H9 (cell line): ENCODE data around the gene SLC22A5. TPM values are rescaled to one million over a fixed set of nuclear protein-coding genes. Genes with fewer than 3 reads are reported as not detected.
"Not testable (repeated sequence)": the region's sequence is repeated elsewhere in the genome, so short reads cannot be mapped to it uniquely, and the experiment has no call there.

Experiments used
- DNase-seq: peaks from one replicate; pipeline ENCODE4 v3.0.0-alpha.2; 2017
- H2AFZ ChIP-seq: one replicate; pipeline ENCODE4 v1.6.1; 2013; ENCODE audit warnings: mild to moderate bottlenecking, low read length, control low read depth, moderate library complexity
- H2AK5ac ChIP-seq: 2 replicates; pipeline ENCODE4 v1.6.1; 2013; ENCODE audit warnings: low read length, control low read depth, mixed read lengths; ENCODE audit not compliant: insufficient read length
- H2BK120ac ChIP-seq: one replicate; pipeline ENCODE4 v1.6.1; 2013; ENCODE audit warnings: low read depth, mild to moderate bottlenecking, low read length, control low read depth, inconsistent platforms; ENCODE audit not compliant: poor library complexity, severe bottlenecking
- H2BK12ac ChIP-seq: 2 replicates; pipeline ENCODE4 v1.6.1; 2013; ENCODE audit warnings: low read length, control low read depth, mixed read lengths, low read depth; ENCODE audit not compliant: insufficient read length
- H2BK15ac ChIP-seq: 2 replicates; pipeline ENCODE4 v1.6.1; 2013; ENCODE audit warnings: low read depth, low read length, control low read depth
- H2BK20ac ChIP-seq: one replicate; pipeline ENCODE4 v1.6.1; 2013; ENCODE audit warnings: low read depth, mild to moderate bottlenecking, low read length, control low read depth, inconsistent platforms; ENCODE audit not compliant: poor library complexity, severe bottlenecking
- H2BK5ac ChIP-seq: 2 replicates; pipeline ENCODE4 v1.6.1; 2013; ENCODE audit warnings: low read length, control low read depth, mixed read lengths; ENCODE audit not compliant: insufficient read length
- H3K14ac ChIP-seq: 2 replicates; pipeline ENCODE4 v1.6.1; 2013; ENCODE audit warnings: low read length, control low read depth; ENCODE audit not compliant: insufficient read depth
- H3K18ac ChIP-seq: 2 replicates; pipeline ENCODE4 v1.6.1; 2013; ENCODE audit warnings: low read depth, mild to moderate bottlenecking, mixed read lengths, low read length, control low read depth; ENCODE audit not compliant: insufficient read length
- H3K23ac ChIP-seq: 2 replicates; pipeline ENCODE4 v1.6.1; 2013; ENCODE audit warnings: low read length, control low read depth, mixed read lengths, low read depth; ENCODE audit not compliant: insufficient read length
- H3K23me2 ChIP-seq: 2 replicates; pipeline ENCODE4 v1.6.1; 2013; ENCODE audit warnings: low read depth, mild to moderate bottlenecking, mixed read lengths, low read length, control low read depth; ENCODE audit not compliant: insufficient read length, poor library complexity, severe bottlenecking
- H3K27ac ChIP-seq: 2 replicates; pipeline ENCODE4 v1.5.1; 2013; ENCODE audit warnings: low read length, control low read depth, mixed read lengths, low read depth; ENCODE audit not compliant: insufficient read length
- H3K27me3 ChIP-seq: 2 replicates; pipeline ENCODE4 v1.6.1; 2013; ENCODE audit warnings: low read length, control low read depth, inconsistent platforms; ENCODE audit not compliant: insufficient read depth
- H3K4ac ChIP-seq: 2 replicates; pipeline ENCODE4 v1.6.1; 2013; ENCODE audit warnings: low read depth, mild to moderate bottlenecking, control low read depth, inconsistent platforms, low read length, moderate library complexity
- H3K4me1 ChIP-seq: 2 replicates; pipeline ENCODE4 v1.6.1; 2013; ENCODE audit warnings: low read length, control low read depth, inconsistent platforms; ENCODE audit not compliant: insufficient read depth
- H3K4me2 ChIP-seq: 2 replicates; pipeline ENCODE4 v1.6.1; 2013; ENCODE audit warnings: low read length, control low read depth, mixed read lengths; ENCODE audit not compliant: insufficient read length, insufficient read depth
- H3K56ac ChIP-seq: 2 replicates; pipeline ENCODE4 v1.6.1; 2013; ENCODE audit warnings: low read depth, mild to moderate bottlenecking, mixed read lengths, low read length, control low read depth; ENCODE audit not compliant: insufficient read length
- H3K79me1 ChIP-seq: 2 replicates; pipeline ENCODE4 v1.6.1; 2013; ENCODE audit warnings: low read depth, mild to moderate bottlenecking, moderate library complexity, low read length, control low read depth, inconsistent platforms; ENCODE audit not compliant: insufficient read depth, poor library complexity, severe bottlenecking
- H3K79me2 ChIP-seq: 2 replicates; pipeline ENCODE4 v1.6.1; 2013; ENCODE audit warnings: low read length, control low read depth, inconsistent platforms; ENCODE audit not compliant: insufficient read depth
- H3K9ac ChIP-seq: 2 replicates; pipeline ENCODE4 v1.6.1; 2013; ENCODE audit warnings: low read length, control low read depth, mixed read lengths; ENCODE audit not compliant: insufficient read length; ENCODE audit errors: extremely low read depth
- H3K9me3 ChIP-seq: one replicate; pipeline ENCODE4 v1.6.1; 2013; ENCODE audit warnings: low read depth, low read length, inconsistent platforms; ENCODE audit not compliant: control insufficient read depth
- H3T11ph ChIP-seq: one replicate; pipeline ENCODE4 v1.6.1; 2013; ENCODE audit warnings: mild to moderate bottlenecking, low read length, control low read depth, inconsistent platforms
- H4K20me1 ChIP-seq: one replicate; pipeline ENCODE4 v1.6.1; 2013; ENCODE audit not compliant: control insufficient read depth, insufficient read length, insufficient read depth
- H4K5ac ChIP-seq: 2 replicates; pipeline ENCODE4 v1.6.1; 2013; ENCODE audit warnings: low read depth, mild to moderate bottlenecking, mixed read lengths, low read length, control low read depth; ENCODE audit not compliant: insufficient read length
- H4K8ac ChIP-seq: replicated peaks from 2 replicates; pipeline ENCODE4 v1.6.1; 2013; ENCODE audit warnings: low read length, control low read depth, mixed read lengths, low read depth; ENCODE audit not compliant: insufficient read length
- H4K91ac ChIP-seq: 2 replicates; pipeline ENCODE4 v1.6.1; 2013; ENCODE audit warnings: low read depth, mild to moderate bottlenecking, moderate library complexity, mixed read lengths, low read length, control low read depth; ENCODE audit not compliant: insufficient read length
- H3K27ac Mint-ChIP-seq, 3 experiments: 2 replicates in 2 of 3; 3 replicates in 1 of 3; pipeline ENCODE4 v1.8.0; 2020 to 2021; ENCODE audit warnings: mixed read lengths in 3 of 3, mild to moderate bottlenecking in 1 of 3, moderate library complexity in 1 of 3
- H3K27me3 Mint-ChIP-seq: 2 replicates; pipeline ENCODE4 v1.8.0; 2021; ENCODE audit warnings: low read depth, mild to moderate bottlenecking, moderate library complexity, mixed read lengths
- H3K36me3 Mint-ChIP-seq, 3 experiments: 2 replicates in 2 of 3; 3 replicates in 1 of 3; pipeline ENCODE4 v1.8.0; 2020 to 2021; ENCODE audit warnings: low read depth in 3 of 3, mixed read lengths in 3 of 3; ENCODE audit not compliant: insufficient read depth in 1 of 3
- H3K4me1 Mint-ChIP-seq, 2 experiments: 2 replicates each; pipeline ENCODE4 v1.8.0; 2020; ENCODE audit warnings: mixed read lengths in 2 of 2
- H3K4me3 Mint-ChIP-seq, 2 experiments: 2 replicates in 1 of 2; 3 replicates in 1 of 2; pipeline ENCODE4 v1.8.0; 2020 to 2021; ENCODE audit warnings: mild to moderate bottlenecking in 2 of 2, mixed read lengths in 2 of 2, moderate library complexity in 1 of 2
- H3K9me3 Mint-ChIP-seq, 2 experiments: 2 replicates in 1 of 2; 3 replicates in 1 of 2; pipeline ENCODE4 v1.8.0; 2020; ENCODE audit warnings: mild to moderate bottlenecking in 2 of 2, mixed read lengths in 2 of 2, moderate library complexity in 1 of 2
- CTCF ChIP-seq: fragments of 200-600 bp; sonication (generic); conservative IDR thresholded peaks from 3 replicates; pipeline ENCODE4 v1.8.0; 2021; ENCODE audit warnings: antibody characterized with exemption, mild to moderate bottlenecking
- WGBS: extraction: QIAGEN DNeasy Blood & Tissue Kit; methylation state at CpG from one replicate; pipeline ENCODE4 v1.1.7; 2013; ENCODE audit warnings: missing lambda C conversion rate, low lambda C conversion rate, mixed read lengths; ENCODE audit not compliant: insufficient read length; ENCODE audit errors: extremely low coverage; 5-methylcytosine and 5-hydroxymethylcytosine counted together
- total RNA-seq: library from RNA; stranded (reverse); gene quantifications from 2 replicates; pipeline ENCODE4 v1.2.1, GENCODE V29; 2021

SLC22A5 gene
- total RNA-seq, 1 experiment from 2014 or later: 3.4 TPM

- Histone ChIP-seq H3K9ac (no peak overlapping the region), H2BK5ac (no peak overlapping the region)
- no CpG with 5 or more reads among the region's 5 CpGs for WGBS
Observed at GRCh38 chr5:132414634-132415378, 45.3 kb downstream of the SLC22A5 start.

GRCh38 chr5:132415516-132415915 lies 46.0 kb downstream of the SLC22A5 start:
- H3T11ph ChIP-seq, H4K91ac ChIP-seq, H2AK5ac ChIP-seq, H2BK5ac ChIP-seq, H3K79me2 ChIP-seq, H4K8ac ChIP-seq, H3K23me2 ChIP-seq, H2AFZ ChIP-seq, H3K36me3 Mint-ChIP-seq, H4K20me1 ChIP-seq, H2BK15ac ChIP-seq, H3K27me3 Mint-ChIP-seq, H3K9me3 Mint-ChIP-seq, H2BK120ac ChIP-seq, H3K9ac ChIP-seq, H3K23ac ChIP-seq, H3K4me1 ChIP-seq, DNase-seq, H3K9me3 ChIP-seq, H3K18ac ChIP-seq, H3K14ac ChIP-seq, H3K4me2 ChIP-seq, H3K27ac Mint-ChIP-seq, H3K4me3 Mint-ChIP-seq, H3K4ac ChIP-seq, H2BK12ac ChIP-seq, H3K56ac ChIP-seq, H3K27ac ChIP-seq, H3K79me1 ChIP-seq, H2BK20ac ChIP-seq, H3K27me3 ChIP-seq, H4K5ac ChIP-seq: not testable (repeated sequence)
- WGBS: no CpG with 5 or more reads among the region's 7 CpGs
- H3K4me1 Mint-ChIP-seq: peaks cover 18 to 19% of the 10 kb centered on the region in 2 experiments

More at GRCh38 chr5:132414634-132415378, 45.3 kb downstream of the SLC22A5 start:
- Histone ChIP-seq H3K56ac (no peak overlapping the region), H4K20me1 (no peaks in the 10 kb centered on the region), H3K23me2 (peaks cover 4% of the 10 kb centered on the region), H3K79me2 (no peaks in the 10 kb centered on the region), H2BK12ac (no peak overlapping the region), H3K18ac (no peak overlapping the region), H3K4me2 (no peak overlapping the region), H3K27ac (no peak overlapping the region), H4K5ac (no peak overlapping the region), H2AK5ac (no peak overlapping the region), H3K27me3 (no peaks in the 10 kb centered on the region), H4K8ac (no peak overlapping the region), H3T11ph (no peak overlapping the region), H3K4me1 (no peaks in the 10 kb centered on the region), H3K4ac (no peak overlapping the region), H3K79me1 (no peaks in the 10 kb centered on the region), H3K23ac (no peak overlapping the region), H3K9me3 (no peaks in the 10 kb centered on the region), H4K91ac (no peak overlapping the region), H2AFZ (no peak overlapping the region), H2BK120ac (no peak overlapping the region), H2BK20ac (no peak overlapping the region), H2BK15ac (no peak overlapping the region), H3K14ac (no peak overlapping the region)
- Mint-ChIP-seq H3K27me3 (peaks cover 4% of the 10 kb centered on the region; the same call in 1 of the 2 replicates), H3K27ac (no peak overlapping the region), H3K9me3 (no peaks in the 10 kb centered on the region), H3K36me3 (no peaks in the 10 kb centered on the region), H3K4me1 (peaks cover 14 to 17% of the 10 kb centered on the region in 2 experiments), H3K4me3 (no peak overlapping the region)
- TF ChIP-seq CTCF: no peak
- DNase-seq: no peak
